Measurements from ENCODE around the gene ABLIM2.
"Not testable (repeated sequence)": the region's sequence is repeated elsewhere in the genome, so short reads cannot be mapped to it uniquely, and the experiment has no call there.

The ABLIM2 gene

DNA sequence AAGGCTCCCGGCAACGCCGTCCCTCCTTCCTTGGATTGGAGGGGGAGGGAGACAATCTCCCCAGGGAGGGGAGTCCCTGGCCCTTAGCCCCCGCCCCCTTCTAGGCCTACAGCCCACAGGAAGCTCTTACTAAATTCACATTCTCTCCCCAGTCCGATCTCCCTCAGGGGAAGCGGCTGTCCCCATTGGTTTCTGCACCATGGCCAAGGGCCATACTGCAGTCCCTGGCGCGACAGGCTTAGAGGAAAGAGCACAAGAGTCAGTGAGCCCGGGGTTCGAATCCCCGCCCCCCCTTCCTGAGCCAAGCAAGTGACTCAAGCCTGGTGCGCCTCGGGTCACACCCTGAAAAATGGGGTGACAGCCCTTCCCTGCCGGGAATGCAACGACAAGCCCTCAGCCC is 1.1 kb downstream of the ABLIM2 start:
- DNase-seq (ENCODE audit: low read depth), result no peak

DNA sequence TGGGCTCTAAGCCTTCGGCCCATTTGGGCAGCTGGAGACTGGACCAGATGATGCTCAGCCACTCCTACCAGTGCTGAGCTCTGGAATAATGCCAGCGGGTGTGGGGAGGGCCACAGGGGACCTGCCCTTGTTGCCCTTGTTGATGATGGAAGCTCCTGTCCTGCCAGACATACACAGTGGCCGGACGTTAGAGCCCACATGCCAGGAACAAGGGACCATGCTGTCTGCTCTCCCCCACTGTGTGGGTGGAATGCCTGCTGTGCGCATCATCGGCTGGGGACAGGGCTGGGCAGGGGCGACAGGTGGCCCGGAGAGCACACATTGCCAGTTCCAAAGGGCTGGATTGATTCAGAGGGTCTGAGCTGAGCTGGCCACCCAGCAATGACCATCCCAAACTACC is 2.0 kb downstream of the ABLIM2 start:
- DNase-seq (ENCODE audit: low read depth), result no peak

DNA sequence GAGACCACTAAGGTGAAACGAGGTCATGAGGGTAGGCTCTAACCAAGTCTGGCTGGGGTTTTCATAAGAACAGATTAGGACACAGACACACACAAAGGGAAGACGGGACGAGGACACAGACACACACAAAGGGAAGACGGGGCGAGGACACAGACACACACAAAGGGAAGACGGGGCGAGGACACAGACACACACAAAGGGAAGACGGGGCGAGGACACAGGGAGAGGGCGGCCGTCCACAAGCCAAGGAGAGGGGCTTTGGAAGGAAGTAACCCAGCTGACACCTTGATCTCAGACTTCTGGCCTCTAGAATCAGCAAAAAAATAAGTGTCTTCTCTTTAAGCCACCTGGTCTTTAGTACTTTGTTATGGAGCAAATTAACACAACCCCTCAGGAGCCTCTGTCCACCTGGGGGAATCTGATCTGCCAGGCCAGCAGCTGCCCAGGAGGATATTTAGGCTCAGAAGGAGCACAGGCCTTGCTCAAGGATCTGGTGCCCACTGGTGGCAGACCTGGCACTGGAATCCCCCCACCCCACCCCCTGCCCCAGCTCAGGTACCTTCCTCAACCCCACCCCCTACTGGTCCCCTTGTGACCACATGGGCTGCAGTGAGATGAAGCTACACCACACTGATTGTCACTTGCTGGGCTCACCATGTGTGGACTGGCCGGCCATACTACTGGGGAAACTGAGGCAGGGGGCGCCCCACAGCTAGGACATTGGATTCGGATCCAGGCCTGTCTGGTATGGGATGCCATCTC is 2.8 kb downstream of the ABLIM2 start:
- DNase-seq (ENCODE audit: low read depth), result no peak

DNA sequence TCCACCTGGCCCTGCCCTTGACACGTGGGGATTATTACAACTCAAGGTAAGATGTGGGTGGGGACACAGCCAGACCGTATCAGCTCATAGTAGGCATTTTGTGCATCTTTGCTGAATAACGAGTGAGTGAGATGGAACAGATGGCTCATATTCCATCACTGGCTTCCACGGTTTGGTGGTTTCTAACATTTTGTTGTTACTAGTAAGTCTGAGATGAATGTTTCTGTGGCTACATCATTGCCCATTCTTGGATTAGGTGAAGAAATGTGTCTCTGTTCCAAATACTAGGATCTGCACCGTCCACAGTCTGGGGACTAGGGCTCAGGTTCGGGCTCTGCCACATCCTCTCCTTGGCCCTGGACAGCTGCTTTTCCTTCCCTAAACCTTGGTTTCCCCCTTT is 3.6 kb downstream of the ABLIM2 start:
- DNase-seq (ENCODE audit: low read depth), result no peak

DNA sequence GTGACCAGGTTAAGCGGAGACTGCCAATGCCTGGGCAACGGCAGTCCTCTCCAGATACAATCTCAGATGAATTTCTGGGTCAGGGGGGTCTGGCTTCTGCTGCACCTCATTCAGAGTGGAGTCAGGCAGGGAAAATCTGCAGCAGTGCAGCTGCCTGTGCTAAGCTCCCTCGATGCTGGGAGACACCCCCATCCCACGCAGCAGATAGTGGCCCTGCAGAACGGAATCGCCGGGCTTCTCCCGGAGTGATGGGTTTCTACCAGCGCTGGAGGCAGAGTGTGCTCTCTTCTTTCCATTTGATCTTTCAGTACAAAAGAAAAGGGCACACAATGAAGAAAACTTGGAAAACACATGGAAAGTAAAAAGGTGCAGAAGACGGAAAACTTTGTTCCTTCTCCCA is 5.2 kb downstream of the ABLIM2 start:
- no peak for DNase-seq (ENCODE audit: low read depth)

DNA sequence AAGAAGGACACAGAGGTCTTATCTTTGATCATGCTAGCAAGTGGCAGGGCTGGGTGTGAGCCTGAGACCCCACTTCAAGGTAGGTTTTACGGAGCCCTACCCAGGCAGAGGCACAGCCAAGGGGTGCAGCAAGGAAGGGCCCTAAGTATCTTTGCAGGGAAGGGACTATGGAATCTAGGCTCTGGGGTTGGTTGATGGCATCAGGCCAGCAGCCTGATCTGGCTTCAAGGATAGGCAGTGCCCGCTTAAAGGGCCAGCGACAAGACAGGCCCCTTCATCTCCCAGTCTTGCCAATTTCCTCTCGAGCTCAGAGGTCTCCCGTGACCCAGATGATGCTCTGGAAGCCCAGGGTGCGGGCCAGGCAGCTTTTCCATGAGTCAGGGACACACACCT is 5.8 kb downstream of the ABLIM2 start:
- DNase-seq (ENCODE audit: low read depth), result no peak

DNA sequence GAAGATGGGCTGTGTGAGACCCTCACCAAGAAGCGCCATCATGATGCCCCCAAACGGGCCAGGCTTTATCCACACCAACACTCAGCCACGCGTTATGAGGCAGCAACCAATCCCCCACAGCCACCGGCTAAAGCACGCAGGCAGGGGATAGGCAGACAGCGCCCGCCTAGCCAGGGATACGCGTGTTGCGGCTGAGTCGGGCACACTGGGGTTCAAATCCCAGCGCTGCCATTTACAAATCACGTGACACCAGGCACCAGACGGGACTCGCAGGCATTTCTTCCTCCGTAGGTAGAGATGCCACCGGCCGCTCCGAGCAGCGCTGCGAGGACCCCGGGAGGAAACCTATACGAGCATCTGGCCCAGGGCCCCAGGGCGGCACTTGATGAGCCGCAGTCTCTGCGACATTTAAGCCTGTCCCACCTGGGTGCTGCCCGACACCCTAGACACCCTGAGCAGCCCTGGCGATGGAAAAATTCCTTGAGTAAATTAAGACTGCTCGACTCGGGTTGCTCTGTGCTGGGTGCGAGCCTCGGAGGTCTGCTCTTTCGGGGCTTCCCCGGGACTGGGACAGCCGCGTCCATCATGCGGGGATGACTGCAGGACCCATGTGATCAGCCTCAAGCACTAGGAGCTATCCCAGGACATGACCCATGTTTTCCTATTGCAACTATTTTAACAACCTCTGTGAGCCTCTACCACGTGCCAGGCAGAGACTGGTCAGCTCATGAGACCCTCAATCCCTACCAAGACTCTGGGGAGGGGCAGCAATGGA is 6.3 kb downstream of the ABLIM2 start:
- no peak for DNase-seq (ENCODE audit: low read depth)

DNA sequence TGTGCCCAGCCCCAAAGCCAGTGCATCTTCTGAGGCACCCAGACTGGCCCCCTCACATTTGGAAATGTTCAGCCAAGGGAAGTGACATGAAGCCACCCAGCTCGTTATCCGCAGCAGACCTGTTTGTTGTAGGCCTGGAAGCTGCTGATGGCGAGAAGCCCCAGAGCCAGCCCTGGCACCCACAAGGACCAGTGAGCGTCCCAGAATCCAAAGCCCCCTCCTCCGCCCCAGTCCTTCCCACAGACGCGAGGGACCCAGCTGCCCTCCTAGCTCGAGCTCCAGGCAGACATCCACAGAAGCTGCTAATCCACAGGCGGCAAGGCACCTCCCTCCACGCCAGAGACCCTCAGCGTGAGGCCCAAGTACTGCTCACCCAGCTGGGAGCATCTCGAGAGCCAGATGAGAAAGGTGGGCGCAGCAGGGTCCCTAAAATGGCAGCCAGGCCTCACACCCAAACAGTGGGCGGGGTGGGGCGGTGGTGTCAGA is 7.4 kb downstream of the ABLIM2 start:
- no peak for DNase-seq (ENCODE audit: low read depth)

DNA sequence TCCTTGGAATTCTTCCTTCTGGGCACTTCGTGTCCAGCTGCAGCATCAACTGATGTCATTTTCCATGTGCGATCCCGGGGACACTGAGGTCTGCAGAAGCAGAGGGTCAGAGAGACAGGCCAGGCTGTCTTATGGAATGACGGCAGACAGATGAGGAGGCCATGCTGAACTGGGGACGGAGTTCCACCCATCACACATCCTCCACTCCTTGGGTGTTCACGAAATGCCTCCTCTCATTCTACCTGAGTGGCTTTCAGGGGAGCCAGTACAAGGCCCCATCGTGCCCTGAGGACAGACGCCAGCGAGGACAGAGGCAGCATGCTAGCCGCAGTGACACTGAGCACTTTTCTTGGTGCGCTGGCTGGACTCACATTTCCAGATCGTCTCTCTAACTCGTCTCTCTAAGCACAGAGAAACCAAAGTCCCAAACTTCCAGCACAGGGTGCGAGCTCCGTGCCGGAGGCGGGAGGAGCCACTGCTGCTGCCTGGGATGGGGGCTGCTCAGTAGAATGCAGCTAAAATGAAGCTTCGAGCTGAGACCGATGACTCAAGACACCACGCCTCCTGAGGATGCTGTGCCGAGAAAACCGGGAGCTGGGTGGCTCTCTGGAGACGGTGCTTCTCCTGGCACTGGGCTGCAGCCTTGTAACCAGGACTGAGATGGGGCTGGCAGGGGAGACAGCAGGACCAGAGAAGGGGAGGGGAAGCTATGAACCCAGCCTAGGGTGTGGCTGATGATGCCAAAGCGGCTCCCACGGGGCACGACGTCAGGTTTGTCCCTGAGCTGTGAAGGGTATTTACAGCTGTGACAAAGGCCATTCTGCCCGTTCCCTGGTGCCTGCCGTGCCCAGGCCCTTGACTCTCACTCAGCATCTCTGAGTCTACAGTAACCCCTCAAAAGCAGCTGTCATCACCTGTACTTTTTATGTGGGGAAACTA is 8.2 kb downstream of the ABLIM2 start:
- no peak for DNase-seq (ENCODE audit: low read depth)

DNA sequence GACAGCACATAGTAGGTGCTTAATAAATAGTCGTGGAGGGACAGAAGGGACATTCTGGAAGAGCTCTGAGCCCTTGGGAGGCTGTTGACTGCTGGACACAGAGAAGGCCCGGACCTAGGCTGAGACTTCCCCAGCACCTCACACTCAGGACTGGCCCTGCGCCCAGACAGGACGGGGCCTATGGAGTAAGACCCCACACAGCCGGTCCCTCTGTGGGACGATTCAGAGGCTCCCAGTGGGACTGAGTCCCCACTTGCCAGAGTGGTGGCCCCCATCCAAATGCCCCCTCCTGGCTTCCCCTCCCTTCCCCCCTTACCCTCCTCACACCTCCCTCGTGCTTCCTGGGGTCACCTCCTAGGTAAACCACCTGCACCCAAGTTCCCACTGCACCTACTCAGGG is 8.9 kb downstream of the ABLIM2 start:
- DNase-seq (ENCODE audit: low read depth), result no peak

DNA sequence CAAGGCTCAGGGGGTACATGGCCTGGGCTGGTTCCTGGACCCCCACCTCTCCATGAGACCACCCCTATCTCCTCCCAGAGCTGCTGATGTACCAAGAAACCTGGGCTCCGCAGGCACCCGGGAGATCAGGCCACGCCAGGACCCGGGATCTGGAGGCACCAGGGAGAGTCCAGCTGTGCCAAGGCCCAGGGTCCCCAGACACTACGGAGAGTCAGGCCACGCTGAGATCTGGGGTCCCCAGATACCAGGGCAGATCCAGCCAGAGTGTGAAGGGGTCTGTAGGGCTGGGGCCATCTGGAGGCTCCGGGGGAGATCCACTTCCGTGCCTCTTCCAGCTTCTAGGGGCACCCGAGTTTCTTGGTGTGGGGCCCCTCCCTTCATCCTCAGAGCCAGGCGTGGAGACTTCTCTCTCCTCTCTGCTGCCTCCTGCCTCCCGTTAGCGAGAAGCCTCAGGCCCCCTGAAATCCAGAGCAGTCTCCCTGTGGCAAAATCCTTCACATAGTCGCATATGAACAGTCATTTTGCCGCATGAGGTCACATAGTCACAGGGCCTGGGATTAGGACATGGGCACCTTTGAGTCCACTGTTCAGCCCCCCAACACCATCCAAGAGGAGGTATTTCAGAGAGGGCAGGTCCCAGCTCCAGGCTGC is 9.7 kb downstream of the ABLIM2 start:
- DNase-seq (ENCODE audit: low read depth), result no peak

DNA sequence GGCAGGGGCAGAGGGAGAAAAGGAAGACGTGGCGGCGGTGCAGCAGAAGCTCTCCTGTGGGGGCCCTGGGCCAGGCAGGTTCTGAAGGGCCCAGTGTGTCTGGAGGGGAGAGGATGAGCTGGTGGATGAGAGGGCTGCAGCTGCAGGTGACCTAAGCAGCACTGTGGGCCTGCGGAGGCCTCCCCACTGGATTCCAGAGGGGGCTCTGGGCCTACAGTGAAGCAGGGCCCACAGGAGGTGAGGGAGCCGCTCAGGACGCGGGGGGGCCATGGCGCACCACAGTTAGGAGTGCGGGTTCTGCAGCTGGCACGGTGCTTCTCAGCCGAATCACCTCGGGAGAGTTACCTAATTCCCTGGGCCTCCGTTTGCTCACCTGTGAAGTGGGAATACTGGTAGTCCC is 10.5 kb downstream of the ABLIM2 start:
- DNase-seq (ENCODE audit: low read depth), result no peak

DNA sequence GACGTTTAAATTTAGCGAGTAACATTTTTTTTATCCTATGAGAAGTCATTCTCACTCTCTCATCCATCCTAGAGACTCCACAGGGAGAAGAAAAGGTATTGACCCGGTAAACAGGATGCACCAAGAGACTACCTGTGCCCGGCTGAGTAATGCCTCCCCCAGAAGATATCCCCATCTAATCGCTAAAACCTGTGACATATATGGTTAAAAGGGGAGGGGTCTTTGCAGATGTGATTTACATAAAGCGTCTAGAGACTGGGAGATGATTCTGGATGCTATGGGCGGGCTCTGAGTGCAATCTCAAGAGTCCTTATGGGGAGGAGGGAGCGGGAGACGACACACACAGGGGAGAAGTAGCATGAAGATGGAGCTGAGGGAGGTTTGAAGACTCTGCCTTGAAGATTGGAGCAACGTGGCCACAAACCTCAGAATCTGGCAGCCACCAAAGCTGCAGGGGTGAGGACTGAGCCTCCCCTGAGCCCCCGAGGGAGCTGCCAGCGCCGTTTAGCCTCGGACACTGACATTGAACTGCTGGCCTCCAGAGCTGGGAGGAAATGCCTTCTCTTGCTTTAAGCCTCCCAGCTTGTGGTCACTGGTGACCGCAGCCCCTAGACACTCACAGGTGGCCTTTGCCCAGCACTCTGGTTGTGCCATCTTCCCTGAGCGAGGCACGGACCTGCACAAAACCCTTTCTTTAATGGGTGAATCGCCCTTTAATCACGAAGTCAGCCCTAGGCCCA is 11.2 kb downstream of the ABLIM2 start:
- no peak for DNase-seq (ENCODE audit: low read depth)

DNA sequence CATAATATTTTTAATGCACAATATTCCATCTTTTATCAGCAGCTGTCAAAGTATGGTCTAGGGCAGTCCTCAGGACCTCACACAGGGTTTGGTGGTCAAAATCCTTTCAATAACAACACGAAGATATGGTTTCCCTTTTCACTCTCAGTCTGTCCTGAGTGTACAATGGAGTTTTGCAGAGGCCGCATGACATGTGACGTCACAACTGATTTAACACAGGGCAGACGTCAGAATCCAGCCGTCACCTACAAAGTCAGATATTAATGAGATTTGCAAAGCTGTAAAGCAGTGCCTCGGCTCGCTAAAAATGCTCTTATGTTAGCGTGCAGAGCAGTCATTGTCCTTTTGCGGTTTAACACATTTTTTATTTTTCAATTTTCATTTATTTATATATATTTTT is 12.5 kb downstream of the ABLIM2 start:
- no peak for DNase-seq (ENCODE audit: low read depth)

DNA sequence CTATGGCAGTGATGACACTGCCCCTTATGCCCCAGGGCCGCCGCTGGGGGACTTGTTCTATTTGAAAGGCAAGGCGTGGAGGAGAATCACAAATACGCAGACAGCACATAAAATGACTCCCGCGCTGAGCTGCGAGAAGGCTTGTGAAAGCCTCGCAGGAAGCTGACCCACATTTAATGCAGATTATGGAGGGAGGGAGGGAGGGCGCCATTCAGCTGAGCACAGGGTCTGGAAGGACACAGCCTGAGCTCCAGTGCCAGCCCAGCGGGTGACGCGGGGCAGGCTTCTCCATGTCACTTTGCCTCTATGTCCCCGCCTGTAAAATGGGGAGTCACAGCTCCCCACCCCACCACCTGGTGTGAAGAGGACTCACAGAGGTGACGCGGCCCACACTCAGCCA is 14.3 kb downstream of the ABLIM2 start:
- no peak for DNase-seq (ENCODE audit: low read depth)

DNA sequence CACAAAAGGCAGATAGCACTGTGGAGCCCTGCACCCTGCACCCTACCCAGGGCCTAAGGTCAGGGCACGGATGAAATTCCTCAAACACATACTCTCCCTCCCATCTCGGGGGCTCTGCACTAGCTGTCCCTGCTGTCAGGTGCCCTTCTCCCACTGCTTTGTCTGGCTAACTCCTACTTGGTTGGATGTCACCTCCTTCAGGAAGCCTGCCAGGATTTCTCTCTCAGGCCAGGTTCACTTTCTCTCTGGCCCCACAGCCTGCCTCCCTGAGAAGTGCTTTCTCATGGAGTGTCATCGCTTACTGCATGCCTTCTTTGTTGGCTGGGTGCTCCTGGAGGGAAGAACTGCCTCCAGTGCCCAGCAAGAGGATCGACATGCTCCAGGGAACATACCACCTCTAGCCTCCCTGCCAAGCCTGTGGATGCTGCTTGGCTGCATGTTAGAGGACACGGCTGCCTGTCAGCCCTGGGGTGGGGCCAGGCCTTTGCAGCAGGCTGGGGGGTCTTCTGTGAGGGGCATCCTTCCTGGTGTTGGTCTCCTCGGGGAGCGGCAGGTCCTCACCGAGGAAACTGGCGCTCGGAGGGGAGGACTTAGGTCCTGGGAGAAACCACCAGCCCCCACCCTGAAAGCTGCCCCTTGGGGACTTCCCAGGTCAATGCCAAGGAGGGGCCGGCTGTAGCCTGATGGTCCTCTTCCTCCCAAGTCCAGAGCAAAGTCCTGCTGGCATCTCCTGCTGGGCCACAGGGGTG is 15.0 kb downstream of the ABLIM2 start:
- no peak for DNase-seq (ENCODE audit: low read depth)

DNA sequence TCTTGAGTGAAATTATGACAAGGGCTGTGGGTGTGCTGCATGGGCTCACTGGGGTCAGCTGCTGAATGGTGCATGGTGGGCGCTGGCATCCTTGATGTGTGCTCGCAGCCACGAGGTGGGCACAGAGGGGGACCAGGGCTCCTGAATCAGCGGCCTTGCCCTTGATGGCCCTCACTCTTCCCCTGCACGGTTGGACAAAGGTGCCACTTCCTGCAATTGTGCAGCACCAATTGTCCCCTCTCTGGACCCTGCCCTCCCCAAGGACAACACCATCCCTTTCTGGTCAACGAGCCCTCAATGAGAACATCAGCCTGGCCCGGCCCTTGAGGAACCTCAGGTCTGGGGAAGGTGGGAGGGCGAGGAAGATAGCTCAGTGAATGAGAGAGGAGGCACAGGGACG is 16.1 kb downstream of the ABLIM2 start:
- no peak for DNase-seq (ENCODE audit: low read depth)

DNA sequence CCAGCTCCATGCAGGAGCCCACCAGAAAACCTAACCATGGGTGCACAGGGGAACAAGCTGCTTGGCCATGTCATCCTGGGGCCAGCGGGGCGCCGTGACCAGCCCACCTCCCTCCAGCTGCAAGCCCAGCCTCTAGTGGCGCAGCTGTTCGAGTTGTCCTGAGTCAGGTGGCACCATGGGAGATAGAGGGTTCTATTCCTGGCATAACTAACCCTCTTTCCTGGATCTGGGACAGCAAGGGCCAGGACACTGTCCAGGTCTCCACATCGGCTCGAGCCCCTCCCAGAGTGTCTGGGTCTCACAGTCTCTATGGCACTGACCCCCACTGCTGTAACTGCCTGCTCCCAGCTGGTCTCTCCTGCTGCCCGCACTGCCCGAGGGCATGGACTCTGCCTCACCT is 16.7 kb downstream of the ABLIM2 start:
- DNase-seq (ENCODE audit: low read depth), result no peak

DNA sequence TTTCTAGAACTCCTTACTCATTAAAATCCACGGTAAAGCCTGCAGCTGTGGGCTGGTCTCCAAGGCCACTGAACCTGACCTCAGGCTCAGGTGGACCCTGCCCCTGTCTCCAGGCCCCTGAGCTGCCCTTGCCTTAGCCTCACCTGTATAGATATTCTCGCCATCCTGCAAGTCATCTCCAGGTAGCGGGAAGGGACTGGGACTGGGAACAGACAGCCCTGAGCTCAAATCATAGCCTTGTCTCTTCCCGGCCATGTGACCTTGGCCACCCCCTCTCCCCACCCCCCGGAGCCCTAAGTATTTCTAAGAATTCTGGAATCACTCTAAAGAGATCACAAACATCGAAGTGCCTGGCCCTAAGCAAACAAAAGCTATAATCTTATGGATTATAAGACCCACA is 17.7 kb downstream of the ABLIM2 start:
- DNase-seq (ENCODE audit: low read depth), result no peak

DNA sequence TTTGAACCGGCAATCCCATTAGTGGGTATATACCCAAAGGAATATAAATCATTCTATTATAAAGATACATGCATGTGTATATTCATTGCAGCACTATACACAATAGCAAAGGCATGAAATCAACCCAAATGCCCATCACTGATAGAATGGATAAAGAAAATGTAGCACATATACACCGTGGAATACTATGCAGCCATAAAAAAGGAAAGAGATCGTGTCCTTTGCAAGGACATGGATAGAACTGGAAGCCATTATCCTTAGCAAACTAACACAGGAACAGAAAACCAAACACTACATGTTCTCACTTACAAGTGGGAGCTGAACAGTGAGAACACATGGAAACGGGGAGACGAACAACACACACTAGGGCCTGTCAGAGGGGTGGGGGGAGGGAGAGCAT is 18.9 kb downstream of the ABLIM2 start:
- not testable (repeated sequence) for DNase-seq (ENCODE audit: low read depth)
